Measurements from ENCODE around the gene CAPRIN2. TPM values are rescaled to one million over a fixed set of nuclear protein-coding genes. Genes with fewer than 3 reads are reported as not detected.

CAPRIN2 gene
- total RNA-seq, 1 donor from 2014 or later, result 28.9 TPM

- no peak for TF ChIP-seq CTCF (conservative IDR thresholded peaks at IDR 0.05)
- H3K27me3 Mint-ChIP-seq (ENCODE audit: low read depth), result no peaks in the 10 kb centered on the region
- H3K27ac Mint-ChIP-seq (ENCODE audit: unreplicated experiment), result no peak overlapping the region
- no peak overlapping the region for H3K4me3 Mint-ChIP-seq
- peaks cover 16% of the 10 kb centered on the region for H3K36me3 Mint-ChIP-seq (ENCODE audit: low read depth)
- DNase-seq (ENCODE audit: low read depth, low spot score), result no peak
- peaks cover 3% of the 10 kb centered on the region for H3K9me3 Mint-ChIP-seq
- H3K4me1 Mint-ChIP-seq, result no peaks in the 10 kb centered on the region
These were observed 48.3 kb downstream of the CAPRIN2 start for GRCh38 chr12:30706476-30706875.

- H3K27me3 Mint-ChIP-seq (ENCODE audit: low read depth), result no peaks in the 10 kb centered on the region
- no peak for TF ChIP-seq CTCF (conservative IDR thresholded peaks at IDR 0.05)
- no peak overlapping the region for H3K27ac Mint-ChIP-seq (ENCODE audit: unreplicated experiment)
- no peaks in the 10 kb centered on the region for H3K36me3 Mint-ChIP-seq (ENCODE audit: low read depth)
- H3K4me3 Mint-ChIP-seq, result no peak overlapping the region
- no peaks in the 10 kb centered on the region for H3K9me3 Mint-ChIP-seq
- H3K4me1 Mint-ChIP-seq, result peaks cover 13% of the 10 kb centered on the region
- DNase-seq (ENCODE audit: low read depth, low spot score), result no peak
These were observed 53.7 kb downstream of the CAPRIN2 start for GRCh38 chr12:30701056-30701455.

GRCh38 chr12:30700216-30700900, 54.4 kb downstream of the CAPRIN2 start:
- no peaks in the 10 kb centered on the region for H3K36me3 Mint-ChIP-seq (ENCODE audit: low read depth)
- H3K27me3 Mint-ChIP-seq (ENCODE audit: low read depth), result no peaks in the 10 kb centered on the region
- TF ChIP-seq CTCF (conservative IDR thresholded peaks at IDR 0.05), result no peak
- H3K27ac Mint-ChIP-seq (ENCODE audit: unreplicated experiment), result no peak overlapping the region
- DNase-seq (ENCODE audit: low read depth, low spot score), result no peak
- H3K4me3 Mint-ChIP-seq, result peak overlapping the region; percentile 5
- peaks cover 17% of the 10 kb centered on the region for H3K4me1 Mint-ChIP-seq
- H3K9me3 Mint-ChIP-seq, result no peaks in the 10 kb centered on the region

- H3K27me3 Mint-ChIP-seq (ENCODE audit: low read depth), result no peaks in the 10 kb centered on the region
- H3K4me3 Mint-ChIP-seq, result peak overlapping the region; percentile 52
- H3K4me1 Mint-ChIP-seq, result peaks cover 32% of the 10 kb centered on the region
- H3K27ac Mint-ChIP-seq (ENCODE audit: unreplicated experiment), result no peak overlapping the region
- no peak for DNase-seq (ENCODE audit: low read depth, low spot score)
- H3K36me3 Mint-ChIP-seq (ENCODE audit: low read depth), result no peaks in the 10 kb centered on the region
- no peaks in the 10 kb centered on the region for H3K9me3 Mint-ChIP-seq
- TF ChIP-seq CTCF (conservative IDR thresholded peaks at IDR 0.05), result no peak
These were observed 56.4 kb downstream of the CAPRIN2 start for GRCh38 chr12:30698346-30698745.

GRCh38 chr12:30696943-30697342, 57.8 kb downstream of the CAPRIN2 start:
- H3K4me1 Mint-ChIP-seq, result peaks cover 41% of the 10 kb centered on the region
- no peaks in the 10 kb centered on the region for H3K9me3 Mint-ChIP-seq

More at GRCh38 chr12:30696943-30697342, 57.8 kb downstream of the CAPRIN2 start:
- H3K4me3 Mint-ChIP-seq, result peak overlapping the region; percentile 7
- H3K27me3 Mint-ChIP-seq (ENCODE audit: low read depth), result no peaks in the 10 kb centered on the region
- no peak for TF ChIP-seq CTCF (conservative IDR thresholded peaks at IDR 0.05)
- no peak for DNase-seq (ENCODE audit: low read depth, low spot score)
- H3K36me3 Mint-ChIP-seq (ENCODE audit: low read depth), result no peaks in the 10 kb centered on the region
- H3K27ac Mint-ChIP-seq (ENCODE audit: unreplicated experiment), result no peak overlapping the region
